Spleen (tissue), 11 donors: ENCODE measurements around the gene SDK2. TPM values are rescaled to one million over a fixed set of nuclear protein-coding genes. Genes with fewer than 3 reads are reported as not detected.

Experiments used
- DNase-seq: peaks from one replicate; pipeline ENCODE4 v3.0.0-alpha.2; 2020
- H3K27ac ChIP-seq, 8 donors: fragments of 200-600 bp; sonication (generic) in 7 of 8; 1 replicate in 4 of 8; 2 replicates in 4 of 8; pipeline versions ENCODE4 v1.5.0 to v1.8.0; 2016 to 2021; ENCODE audit warnings: inconsistent platforms in 4 of 8, mild to moderate bottlenecking in 4 of 8, moderate library complexity in 1 of 8
- H3K27me3 ChIP-seq, 7 donors: fragments of 200-600 bp; sonication (generic) in 6 of 7; replicated peaks in 1 of 7; 1 replicate in 4 of 7; 2 replicates in 3 of 7; pipeline versions ENCODE4 v1.5.0 to v1.8.0; 2016 to 2021; ENCODE audit warnings: inconsistent platforms in 3 of 7, mild to moderate bottlenecking in 1 of 7
- H3K36me3 ChIP-seq, 6 donors: fragments of 200-600 bp; sonication (generic) in 5 of 6; 1 replicate in 4 of 6; 2 replicates in 2 of 6; pipeline versions ENCODE4 v1.5.0 to v1.8.0; 2016 to 2021; ENCODE audit warnings: inconsistent platforms in 2 of 6
- H3K4me1 ChIP-seq, 6 donors: fragments of 200-600 bp; sonication (generic) in 5 of 6; 1 replicate in 3 of 6; 2 replicates in 3 of 6; pipeline versions ENCODE4 v1.5.0 to v1.8.0; 2016 to 2021; ENCODE audit warnings: inconsistent platforms in 3 of 6
- H3K4me3 ChIP-seq, 8 donors: fragments of 200-600 bp; sonication (generic) in 7 of 8; 1 replicate in 4 of 8; 2 replicates in 4 of 8; pipeline versions ENCODE4 v1.5.0 to v1.8.0; 2016 to 2021; ENCODE audit warnings: inconsistent platforms in 4 of 8, mild to moderate bottlenecking in 4 of 8, moderate library complexity in 2 of 8
- H3K9me3 ChIP-seq, 8 donors: fragments of 200-600 bp; sonication (generic) in 7 of 8; 1 replicate in 4 of 8; 2 replicates in 4 of 8; pipeline versions ENCODE4 v1.5.0 to v1.8.0; 2016 to 2021; ENCODE audit warnings: inconsistent platforms in 4 of 8
- POLR2A ChIP-seq, 3 donors: fragments of 450-650 bp; IDR thresholded peaks; one replicate each; pipeline ENCODE4 v1.5.1; 2017; ENCODE audit warnings: antibody characterized with exemption in 3 of 3, mild to moderate bottlenecking in 1 of 3
- POLR2AphosphoS5 ChIP-seq, 3 donors: sonication (generic); formaldehyde crosslinking; IDR thresholded peaks; one replicate each; pipeline ENCODE4 v1.5.1; 2017; ENCODE audit warnings: antibody characterized with exemption in 3 of 3
- WGBS, 5 donors: extraction: QIAGEN DNeasy Blood & Tissue Kit in 3 of 5; methylation state at CpG; one replicate each; pipeline versions ENCODE4 v1.1.5 to v1.1.7; 2013 to 2018; 5-methylcytosine and 5-hydroxymethylcytosine counted together
- intact Hi-C: fragments of 100-400 bp; cut with DNase I; formaldehyde crosslinking; loops from one replicate; pipeline ENCODE4 v1.15.0; 2023; ENCODE audit warnings: low total_unique reads
- polyA plus RNA-seq, 3 donors: library from polyadenylated mRNA; stranded (reverse); fragments of 200-250 nt; gene quantifications; one replicate each; pipeline ENCODE4 v1.2.1, GENCODE V29; 2013
- total RNA-seq, 7 donors: library from RNA; depleted of rRNA in 3 of 7; stranded (reverse); fragments of >200 nt in 3 of 7; fragmentation: NEBNext Ultra II Directional in 4 of 7; extraction: Animal tissue kit (Norgen Biotek cat#: 25700) in 4 of 7; gene quantifications; one replicate each; pipeline versions ENCODE4 v1.1.0 to v1.2.1, GENCODE V29; 2016 to 2021
- TF ChIP-seq, protein P1 (sequence below), 11 experiments: fragments of 200-600 bp in 7 of 11; fragments of 450-650 bp in 4 of 11; sonication (generic) in 4 of 11; IDR thresholded peaks in 8 of 11; conservative IDR thresholded peaks in 3 of 11; 1 replicate in 7 of 11; 2 replicates in 4 of 11; pipeline versions ENCODE4 v1.4.0 to v1.8.0; 2016 to 2021; ENCODE audit warnings: antibody characterized with exemption in 11 of 11, inconsistent platforms in 4 of 11, mild to moderate bottlenecking in 1 of 11
- donor health status: healthy with polysubstance abuse.
- donor health status: DM: no; HTN: no; CAD: no; lungs with moderate emphysema.
- donor health status: DM: no; HTN: no; CAD: no.
- donor health status: Bipolar disorder and iron deficiency.
- donor health status: healthy.
- donor health status: DM: no; HTN: no; CAD: no.
- donor health status: DM: yes; HTN: yes; CAD: no.

The SDK2 gene
- total and polyA plus RNA-seq, 10 donors: 0.86 to 16.5 (median 9.7) TPM

DNA sequence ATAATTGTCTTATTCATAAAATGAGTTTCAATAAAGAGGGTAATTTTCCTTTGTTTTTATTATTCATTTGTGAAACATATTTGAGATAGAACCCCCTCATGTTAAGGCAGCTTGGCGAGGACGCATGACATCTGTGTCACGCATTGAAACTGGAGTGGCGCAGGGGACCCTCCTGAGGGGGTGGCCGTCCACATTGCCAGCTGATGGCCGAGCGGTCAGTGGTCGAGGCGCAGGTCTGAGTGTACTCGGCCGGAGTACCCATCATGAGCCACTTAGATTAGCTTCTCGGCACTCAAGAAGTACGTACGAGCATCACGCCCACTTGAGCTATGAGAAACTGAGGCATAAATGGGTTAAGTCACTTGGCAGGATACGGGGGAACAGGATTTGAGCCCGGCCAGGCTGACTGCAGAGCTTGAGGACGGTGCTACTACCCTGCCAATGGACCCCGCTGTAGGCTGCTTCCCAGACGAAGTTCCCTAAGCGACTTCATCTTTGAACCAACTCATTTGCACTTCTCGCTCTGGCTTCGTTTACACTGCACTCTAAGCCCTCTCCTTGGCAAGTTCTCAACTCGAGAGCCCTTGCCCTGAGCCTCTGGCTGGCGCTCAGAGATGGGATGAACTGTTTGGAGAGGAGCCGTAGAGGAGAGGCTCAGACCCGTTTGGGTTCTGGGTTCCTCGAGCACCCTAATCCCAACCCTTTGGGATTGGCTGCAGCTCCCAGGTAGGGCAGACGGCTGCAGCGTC is 91.8 kb downstream of the SDK2 start:
- H3K27me3 ChIP-seq: no peaks in the 10 kb centered on the region
- peaks cover 12 to 43% (median 31%) of the 10 kb centered on the region in 6 donors for H3K4me1 ChIP-seq
- no peaks in the 10 kb centered on the region for H3K36me3 ChIP-seq
- 84 to 89% (median 85%) methylated on average over 30 of the region's 30 CpGs for WGBS, 5 donors
- TF ChIP-seq POLR2A (IDR thresholded peaks at IDR 0.05): no peak
- no peak for TF ChIP-seq POLR2AphosphoS5 (IDR thresholded peaks at IDR 0.05)
- TF ChIP-seq, protein P1, sequence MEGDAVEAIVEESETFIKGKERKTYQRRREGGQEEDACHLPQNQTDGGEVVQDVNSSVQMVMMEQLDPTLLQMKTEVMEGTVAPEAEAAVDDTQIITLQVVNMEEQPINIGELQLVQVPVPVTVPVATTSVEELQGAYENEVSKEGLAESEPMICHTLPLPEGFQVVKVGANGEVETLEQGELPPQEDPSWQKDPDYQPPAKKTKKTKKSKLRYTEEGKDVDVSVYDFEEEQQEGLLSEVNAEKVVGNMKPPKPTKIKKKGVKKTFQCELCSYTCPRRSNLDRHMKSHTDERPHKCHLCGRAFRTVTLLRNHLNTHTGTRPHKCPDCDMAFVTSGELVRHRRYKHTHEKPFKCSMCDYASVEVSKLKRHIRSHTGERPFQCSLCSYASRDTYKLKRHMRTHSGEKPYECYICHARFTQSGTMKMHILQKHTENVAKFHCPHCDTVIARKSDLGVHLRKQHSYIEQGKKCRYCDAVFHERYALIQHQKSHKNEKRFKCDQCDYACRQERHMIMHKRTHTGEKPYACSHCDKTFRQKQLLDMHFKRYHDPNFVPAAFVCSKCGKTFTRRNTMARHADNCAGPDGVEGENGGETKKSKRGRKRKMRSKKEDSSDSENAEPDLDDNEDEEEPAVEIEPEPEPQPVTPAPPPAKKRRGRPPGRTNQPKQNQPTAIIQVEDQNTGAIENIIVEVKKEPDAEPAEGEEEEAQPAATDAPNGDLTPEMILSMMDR (IDR thresholded peaks at IDR 0.05 in 8 of 11, conservative IDR thresholded peaks at IDR 0.05 in 3 of 11): no peak
- H3K27ac ChIP-seq: no peak overlapping the region
- H3K4me3 ChIP-seq: peak overlapping the region in 2 of 8 donors; percentile 23 to 48
- DNase-seq: no peak
- H3K9me3 ChIP-seq: no peaks in the 10 kb centered on the region
- intact Hi-C loops: no loop called here

DNA sequence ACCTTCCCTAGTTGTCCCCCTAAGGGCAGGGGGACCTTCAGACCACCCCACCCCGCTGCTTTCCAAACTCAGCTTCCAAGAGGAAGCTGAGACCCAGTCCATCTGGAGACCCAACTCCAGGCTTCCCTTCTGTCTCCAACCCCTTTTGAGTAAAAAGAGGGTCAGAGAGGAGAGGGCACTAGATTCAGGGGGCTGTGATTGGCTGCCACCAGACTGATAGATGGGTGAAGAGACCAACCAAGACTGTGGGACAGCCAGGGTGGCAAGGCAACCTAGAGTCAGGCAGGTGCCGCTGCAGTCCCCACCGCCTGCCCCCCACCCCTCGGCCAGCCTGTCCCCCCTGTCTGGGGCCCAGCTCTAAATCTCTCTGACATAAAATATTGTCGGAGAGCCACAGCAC is 92.5 kb downstream of the SDK2 start:
- DNase-seq: no peak
- intact Hi-C loops: no loop called here
- TF ChIP-seq, protein P1 (IDR thresholded peaks at IDR 0.05 in 8 of 11, conservative IDR thresholded peaks at IDR 0.05 in 3 of 11): no peak
- no peak for TF ChIP-seq POLR2AphosphoS5 (IDR thresholded peaks at IDR 0.05)
- TF ChIP-seq POLR2A (IDR thresholded peaks at IDR 0.05): no peak
- H3K36me3 ChIP-seq: no peaks in the 10 kb centered on the region
- H3K4me1 ChIP-seq: peaks cover 18 to 50% (median 38%) of the 10 kb centered on the region in 6 donors
- H3K27me3 ChIP-seq: no peaks in the 10 kb centered on the region
- peak overlapping the region in 2 of 8 donors; percentile 23 to 48 for H3K4me3 ChIP-seq
- H3K27ac ChIP-seq: no peak overlapping the region
- WGBS, 5 donors: 25 to 57% (median 42%) methylated on average over 5 of the region's 5 CpGs
- H3K9me3 ChIP-seq: no peaks in the 10 kb centered on the region

DNA sequence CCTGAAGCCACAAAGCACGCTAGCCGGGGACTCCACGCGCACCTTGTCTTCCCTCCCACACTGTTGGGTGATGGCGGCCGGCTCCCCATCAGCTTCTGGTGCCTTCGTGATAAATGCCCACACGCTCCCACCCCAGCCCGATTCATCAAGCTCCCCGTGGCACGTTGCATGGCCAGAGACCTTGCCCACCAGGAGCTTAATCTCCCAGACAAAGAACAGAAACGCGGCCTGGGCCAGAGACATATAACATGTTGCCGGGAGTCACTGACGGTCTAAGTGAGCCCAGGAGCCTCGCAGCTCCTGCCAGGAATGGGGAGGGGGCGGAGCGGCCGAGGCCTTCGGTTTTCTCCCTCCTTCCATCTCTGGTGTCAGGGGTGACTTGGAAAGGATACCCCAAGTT is 93.1 kb downstream of the SDK2 start:
- H3K27ac ChIP-seq: no peak overlapping the region
- H3K27me3 ChIP-seq: no peaks in the 10 kb centered on the region
- DNase-seq: no peak
- H3K36me3 ChIP-seq: no peaks in the 10 kb centered on the region
- 90 to 96% (median 93%) methylated on average over 16 to 20 of the region's 20 CpGs for WGBS, 5 donors
- H3K9me3 ChIP-seq: no peaks in the 10 kb centered on the region
- H3K4me1 ChIP-seq: peaks cover 19 to 56% (median 39%) of the 10 kb centered on the region in 6 donors
- TF ChIP-seq POLR2AphosphoS5 (IDR thresholded peaks at IDR 0.05) (no peak), POLR2A (IDR thresholded peaks at IDR 0.05) (no peak)
- TF ChIP-seq, protein P1 (IDR thresholded peaks at IDR 0.05 in 8 of 11, conservative IDR thresholded peaks at IDR 0.05 in 3 of 11): no peak
- intact Hi-C loops: no loop called here
- no peak overlapping the region for H3K4me3 ChIP-seq

DNA sequence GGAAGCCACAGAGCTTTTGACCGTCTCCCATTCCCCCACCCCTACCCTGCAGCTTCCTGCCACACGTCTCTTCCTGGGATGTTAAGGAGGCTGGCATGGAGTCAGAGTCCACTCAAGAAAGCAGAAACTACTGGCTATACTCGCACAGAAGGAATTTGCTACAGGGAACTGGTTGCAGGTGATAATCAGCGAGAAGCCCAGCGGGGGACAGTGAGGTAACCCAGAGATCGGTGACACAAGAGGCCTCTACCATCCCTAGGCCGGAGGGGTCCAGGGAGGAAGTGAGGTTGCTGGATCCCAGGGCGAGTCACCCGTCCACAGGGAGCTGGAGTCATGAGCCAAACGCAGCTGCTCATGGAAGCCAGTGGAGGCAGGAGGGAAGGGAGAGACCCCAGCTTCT is 93.7 kb downstream of the SDK2 start:
- Histone ChIP-seq H3K4me3 (no peak overlapping the region), H3K36me3 (no peaks in the 10 kb centered on the region), H3K27ac (no peak overlapping the region), H3K9me3 (no peaks in the 10 kb centered on the region), H3K27me3 (no peaks in the 10 kb centered on the region), H3K4me1 (peaks cover 19 to 58% (median 39%) of the 10 kb centered on the region in 6 donors)
- DNase-seq: no peak
- TF ChIP-seq POLR2AphosphoS5 (IDR thresholded peaks at IDR 0.05) (no peak), POLR2A (IDR thresholded peaks at IDR 0.05) (no peak)
- TF ChIP-seq, protein P1 (IDR thresholded peaks at IDR 0.05 in 8 of 11, conservative IDR thresholded peaks at IDR 0.05 in 3 of 11): no peak
- WGBS, 5 donors: 38 to 72% (median 58%) methylated on average over 10 of the region's 10 CpGs
- intact Hi-C loops: no loop called here
